ENCODE measurements around the gene ALDH2.

DNA sequence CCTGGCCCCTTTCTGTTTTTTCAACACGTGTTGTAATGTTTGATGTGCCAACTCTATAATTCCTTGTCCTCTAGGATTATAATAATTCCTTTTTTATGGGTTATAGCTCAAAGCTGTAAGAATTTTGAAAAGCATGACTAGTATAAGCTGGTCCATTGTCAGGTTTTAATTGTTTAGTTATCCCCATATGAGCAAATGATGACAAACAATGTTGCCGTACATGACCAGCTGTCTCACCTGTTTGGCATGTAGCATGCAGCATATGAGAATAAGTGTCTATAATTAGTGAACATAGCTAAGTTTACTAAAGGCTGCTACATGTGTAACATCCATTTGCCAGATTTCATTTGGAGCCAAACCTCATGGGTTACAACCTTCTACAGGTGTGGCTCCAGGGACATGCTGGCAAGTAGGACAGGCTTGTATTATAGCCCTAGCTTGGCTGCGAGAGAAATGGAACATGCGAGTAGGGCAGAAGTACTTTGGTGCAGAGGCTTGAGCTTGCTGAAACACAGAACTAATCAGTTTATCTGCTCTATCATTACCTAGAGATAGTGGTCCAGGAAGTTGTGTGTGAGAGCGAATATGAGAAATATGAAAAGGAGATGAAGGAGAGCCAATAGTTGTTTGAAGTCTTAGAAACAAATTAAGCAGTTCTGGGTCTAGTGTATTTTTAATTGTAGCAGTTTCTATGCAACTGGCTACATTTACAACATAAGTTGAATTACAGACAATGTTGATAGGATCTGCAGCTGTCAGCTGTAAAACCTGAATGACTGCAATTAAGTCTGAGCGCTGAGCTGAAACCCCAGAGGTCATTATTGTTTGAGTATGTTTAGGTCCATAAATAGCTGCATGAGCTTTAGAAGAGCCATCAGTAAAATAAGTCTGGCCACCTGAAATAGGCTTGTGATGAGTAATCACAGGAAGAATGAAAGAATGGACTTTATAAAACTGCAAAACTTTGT, 52.7 kb downstream of the ALDH2 start:
- TF ChIP-seq, protein P1, sequence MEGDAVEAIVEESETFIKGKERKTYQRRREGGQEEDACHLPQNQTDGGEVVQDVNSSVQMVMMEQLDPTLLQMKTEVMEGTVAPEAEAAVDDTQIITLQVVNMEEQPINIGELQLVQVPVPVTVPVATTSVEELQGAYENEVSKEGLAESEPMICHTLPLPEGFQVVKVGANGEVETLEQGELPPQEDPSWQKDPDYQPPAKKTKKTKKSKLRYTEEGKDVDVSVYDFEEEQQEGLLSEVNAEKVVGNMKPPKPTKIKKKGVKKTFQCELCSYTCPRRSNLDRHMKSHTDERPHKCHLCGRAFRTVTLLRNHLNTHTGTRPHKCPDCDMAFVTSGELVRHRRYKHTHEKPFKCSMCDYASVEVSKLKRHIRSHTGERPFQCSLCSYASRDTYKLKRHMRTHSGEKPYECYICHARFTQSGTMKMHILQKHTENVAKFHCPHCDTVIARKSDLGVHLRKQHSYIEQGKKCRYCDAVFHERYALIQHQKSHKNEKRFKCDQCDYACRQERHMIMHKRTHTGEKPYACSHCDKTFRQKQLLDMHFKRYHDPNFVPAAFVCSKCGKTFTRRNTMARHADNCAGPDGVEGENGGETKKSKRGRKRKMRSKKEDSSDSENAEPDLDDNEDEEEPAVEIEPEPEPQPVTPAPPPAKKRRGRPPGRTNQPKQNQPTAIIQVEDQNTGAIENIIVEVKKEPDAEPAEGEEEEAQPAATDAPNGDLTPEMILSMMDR (IDR thresholded peaks at IDR 0.05; ENCODE audit: low read length), result no peak
- TF ChIP-seq EZH2 (IDR thresholded peaks at IDR 0.05; ENCODE audit: borderline replicate concordance, low read length), result no peak
